GM19468 (cell line): ENCODE data around the gene STK39.

Experiments used
- ATAC-seq: cut with Tn5 transposase; IDR thresholded peaks from one replicate; pipeline ENCODE4 v1.9.1; 2021; ENCODE audit warnings: mild to moderate bottlenecking, moderate library complexity, moderate number of reproducible peaks; ENCODE audit not compliant: unreplicated experiment; ENCODE audit errors: extremely low read depth

Gene STK39

GRCh38 chr2:168244318-168244717 lies 3.1 kb downstream of the STK39 start:
- no peak for ATAC-seq

- ATAC-seq = no peak
Measured at GRCh38 chr2:168243061-168243460, 4.3 kb downstream of the STK39 start.

- no peak for ATAC-seq
Measured at GRCh38 chr2:168241746-168242145, 5.6 kb downstream of the STK39 start.

GRCh38 chr2:168241208-168241607 lies 6.2 kb downstream of the STK39 start:
- ATAC-seq = no peak

- no peak for ATAC-seq
Measured at GRCh38 chr2:168239281-168239680, 8.1 kb downstream of the STK39 start.

- ATAC-seq = no peak
Measured at GRCh38 chr2:168237741-168238140, 9.7 kb downstream of the STK39 start.

- no peak for ATAC-seq
Measured at GRCh38 chr2:168234407-168235085, 12.8 kb downstream of the STK39 start.

GRCh38 chr2:168233726-168234406 lies 13.5 kb downstream of the STK39 start:
- ATAC-seq = no peak

GRCh38 chr2:168233166-168233565 lies 14.2 kb downstream of the STK39 start:
- no peak for ATAC-seq

- no peak for ATAC-seq
Measured at GRCh38 chr2:168231609-168232241, 15.7 kb downstream of the STK39 start.

GRCh38 chr2:168230389-168230788 lies 17.0 kb downstream of the STK39 start:
- ATAC-seq = no peak

- no peak for ATAC-seq
Measured at GRCh38 chr2:168224346-168224745, 23.0 kb downstream of the STK39 start.

GRCh38 chr2:168222088-168222487 lies 25.3 kb downstream of the STK39 start:
- no peak for ATAC-seq

- ATAC-seq = no peak
Measured at GRCh38 chr2:168220965-168221819, 26.2 kb downstream of the STK39 start.

GRCh38 chr2:168217920-168218319 lies 29.5 kb downstream of the STK39 start:
- no peak for ATAC-seq

GRCh38 chr2:168216351-168217005 lies 30.9 kb downstream of the STK39 start:
- no peak for ATAC-seq

GRCh38 chr2:168215813-168216212 lies 31.6 kb downstream of the STK39 start:
- no peak for ATAC-seq

- no peak for ATAC-seq
Measured at GRCh38 chr2:168212866-168213265, 34.5 kb downstream of the STK39 start.

GRCh38 chr2:168212167-168212566 lies 35.2 kb downstream of the STK39 start:
- no peak for ATAC-seq

- ATAC-seq = no peak
Measured at GRCh38 chr2:168211664-168212163, 35.7 kb downstream of the STK39 start.
